ENCODE results near the gene SLC25A47.

Gene SLC25A47

GRCh38 chr14:100293497-100294212 lies 29.5 kb upstream of the SLC25A47 start:
- Histone ChIP-seq H3K4me1 (ENCODE audit: insufficient read depth, low read length, severe bottlenecking) (peaks cover 14% of the 10 kb centered on the region), H3K36me3 (ENCODE audit: insufficient read depth, low read length) (no peaks in the 10 kb centered on the region), H2AFZ (ENCODE audit: low read length) (no peak overlapping the region), H3K9me2 (ENCODE audit: low read depth, low read length) (no peaks in the 10 kb centered on the region), H3K79me2 (ENCODE audit: insufficient read depth, low read length) (no peaks in the 10 kb centered on the region), H3K27ac (ENCODE audit: low read depth, low read length, poor library complexity, severe bottlenecking) (no peak overlapping the region), H3K9me3 (ENCODE audit: low read length) (no peaks in the 10 kb centered on the region), H3F3A (ENCODE audit: insufficient read depth, low read length) (no peaks in the 10 kb centered on the region), H3K4me3 (ENCODE audit: low read depth, low read length, poor library complexity, severe bottlenecking) (no peak overlapping the region), H4K20me1 (ENCODE audit: insufficient read depth, low read length) (no peaks in the 10 kb centered on the region), H3K4me2 (ENCODE audit: low read length) (no peak overlapping the region), H3K9ac (ENCODE audit: low read length) (no peak overlapping the region), H3K27me3 (ENCODE audit: insufficient read depth, low read length) (no peaks in the 10 kb centered on the region)
- TF ChIP-seq EZH2 (IDR thresholded peaks at IDR 0.05; ENCODE audit: borderline replicate concordance, low read length) (no peak), CTCF (IDR thresholded peaks at IDR 0.05; ENCODE audit: low read length) (no peak)

GRCh38 chr14:100294213-100294962 lies 28.8 kb upstream of the SLC25A47 start:
- Histone ChIP-seq H3K79me2 (ENCODE audit: insufficient read depth, low read length) (no peaks in the 10 kb centered on the region), H3K9me3 (ENCODE audit: low read length) (no peaks in the 10 kb centered on the region), H3K27me3 (ENCODE audit: insufficient read depth, low read length) (peaks cover 3% of the 10 kb centered on the region; the same call in 1 of the 2 replicates), H3F3A (ENCODE audit: insufficient read depth, low read length) (no peaks in the 10 kb centered on the region), H3K4me2 (ENCODE audit: low read length) (no peak overlapping the region), H2AFZ (ENCODE audit: low read length) (no peak overlapping the region), H3K36me3 (ENCODE audit: insufficient read depth, low read length) (no peaks in the 10 kb centered on the region), H4K20me1 (ENCODE audit: insufficient read depth, low read length) (no peaks in the 10 kb centered on the region), H3K4me3 (ENCODE audit: low read depth, low read length, poor library complexity, severe bottlenecking) (no peak overlapping the region), H3K9ac (ENCODE audit: low read length) (no peak overlapping the region), H3K27ac (ENCODE audit: low read depth, low read length, poor library complexity, severe bottlenecking) (no peak overlapping the region), H3K9me2 (ENCODE audit: low read depth, low read length) (no peaks in the 10 kb centered on the region), H3K4me1 (ENCODE audit: insufficient read depth, low read length, severe bottlenecking) (peaks cover 14% of the 10 kb centered on the region)
- TF ChIP-seq EZH2 (IDR thresholded peaks at IDR 0.05; ENCODE audit: borderline replicate concordance, low read length) (no peak), CTCF (IDR thresholded peaks at IDR 0.05; ENCODE audit: low read length) (no peak)

GRCh38 chr14:100294963-100295330 lies 28.2 kb upstream of the SLC25A47 start:
- TF ChIP-seq CTCF (IDR thresholded peaks at IDR 0.05; ENCODE audit: low read length) (no peak), EZH2 (IDR thresholded peaks at IDR 0.05; ENCODE audit: borderline replicate concordance, low read length) (no peak)
- no peaks in the 10 kb centered on the region for H3K36me3 ChIP-seq (ENCODE audit: insufficient read depth, low read length)
- no peak overlapping the region for H3K27ac ChIP-seq (ENCODE audit: low read depth, low read length, poor library complexity, severe bottlenecking)
- H3K9ac ChIP-seq (ENCODE audit: low read length), result no peak overlapping the region
- H3K79me2 ChIP-seq (ENCODE audit: insufficient read depth, low read length), result no peaks in the 10 kb centered on the region
- no peak overlapping the region for H2AFZ ChIP-seq (ENCODE audit: low read length)
- no peak overlapping the region for H3K4me2 ChIP-seq (ENCODE audit: low read length)
- peaks cover 14% of the 10 kb centered on the region for H3K4me1 ChIP-seq (ENCODE audit: insufficient read depth, low read length, severe bottlenecking)
- H3K27me3 ChIP-seq (ENCODE audit: insufficient read depth, low read length), result peaks cover 5% of the 10 kb centered on the region; the same call in 1 of the 2 replicates
- no peaks in the 10 kb centered on the region for H3K9me2 ChIP-seq (ENCODE audit: low read depth, low read length)
- no peaks in the 10 kb centered on the region for H4K20me1 ChIP-seq (ENCODE audit: insufficient read depth, low read length)
- no peaks in the 10 kb centered on the region for H3K9me3 ChIP-seq (ENCODE audit: low read length)
- H3F3A ChIP-seq (ENCODE audit: insufficient read depth, low read length), result no peaks in the 10 kb centered on the region
- no peak overlapping the region for H3K4me3 ChIP-seq (ENCODE audit: low read depth, low read length, poor library complexity, severe bottlenecking)
